Measurements from ENCODE around the gene CDK5R2. TPM values are rescaled to one million over a fixed set of nuclear protein-coding genes. Genes with fewer than 3 reads are reported as not detected.
"Not testable (repeated sequence)": the region's sequence is repeated elsewhere in the genome, so short reads cannot be mapped to it uniquely, and the experiment has no call there.

Gene CDK5R2
- 0.17 TPM in 1 of 2 replicates, not detected in the other for total RNA-seq (2014; rRNA removed; shearing (Covaris generic))

DNA sequence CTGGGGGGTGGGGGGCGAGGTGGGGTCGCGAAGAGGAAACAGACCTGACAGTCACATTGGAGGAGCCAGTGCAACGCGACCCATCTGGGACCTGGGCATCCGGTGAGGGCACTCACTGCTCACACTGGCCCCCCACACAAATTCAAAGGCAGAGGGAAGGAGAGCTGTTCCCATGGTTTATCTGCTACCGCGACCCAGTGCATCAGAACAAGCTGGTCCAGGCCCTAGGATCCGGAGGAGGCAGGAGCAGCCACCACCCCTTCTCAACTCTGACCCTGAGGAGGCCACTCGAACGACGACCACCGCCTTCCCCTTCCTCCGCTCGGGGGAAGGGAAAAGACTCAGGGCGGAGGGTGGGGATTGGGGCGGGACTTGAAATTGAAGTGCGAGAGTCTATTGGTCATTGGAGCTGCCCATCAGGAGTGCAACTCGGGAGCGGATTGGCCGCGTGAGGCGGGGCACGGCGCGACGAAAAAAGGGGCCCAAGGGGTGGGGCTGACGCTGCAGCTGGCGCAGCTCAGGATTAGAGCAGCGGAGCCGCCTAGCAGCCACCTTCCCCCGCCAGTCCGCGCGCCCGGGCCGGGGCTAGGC is at the start of gene CDK5R2:
CDK5R2 (plus strand) TSS at position 526 of the 591 bp plus-strand sequence. CDS start 155 bp downstream, outside the sequence.
- H3K36me3 ChIP-seq (replicated peaks; ENCODE audit: control insufficient read depth, insufficient read depth, low read length), result no peaks in the 10 kb centered on the region
- peaks cover 70% of the 10 kb centered on the region for H3K27me3 ChIP-seq (ENCODE audit: control insufficient read depth, insufficient read depth, low read length)

DNA sequence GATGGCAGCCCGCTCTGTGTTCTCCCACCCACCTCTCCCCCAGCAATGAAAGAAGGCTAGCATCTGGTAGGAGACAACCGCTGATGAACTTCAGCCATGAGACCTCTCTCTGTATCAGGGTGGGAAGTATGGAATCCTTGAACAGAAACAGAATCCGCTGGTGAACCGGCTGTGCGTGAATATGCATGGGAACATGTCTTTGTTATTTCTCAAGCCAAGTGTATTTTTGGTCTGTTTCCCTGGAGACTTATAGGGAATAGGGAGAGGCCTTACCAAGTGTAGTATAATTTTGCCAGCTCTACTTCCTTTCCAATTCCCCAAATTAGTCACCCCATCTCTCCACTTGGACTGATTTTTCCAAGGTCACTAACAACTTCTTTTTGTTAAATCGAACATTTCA is 48.7 kb upstream of the CDK5R2 start:
- H3K4me3 ChIP-seq (ENCODE audit: insufficient read depth, low read depth, low read length), result no peak overlapping the region
- H3K27me3 ChIP-seq (ENCODE audit: control insufficient read depth, insufficient read depth, low read length), result peaks cover 15% of the 10 kb centered on the region
- no peak for DNase-seq
- H3K36me3 ChIP-seq (replicated peaks; ENCODE audit: control insufficient read depth, insufficient read depth, low read length), result no peaks in the 10 kb centered on the region

More for the DNA sequence above, at the start of gene CDK5R2:
- H3K4me3 ChIP-seq (ENCODE audit: insufficient read depth, low read depth, low read length), result peak within 1 kb of the TSS; percentile 72
- DNase-seq, result peak; percentile 99

DNA sequence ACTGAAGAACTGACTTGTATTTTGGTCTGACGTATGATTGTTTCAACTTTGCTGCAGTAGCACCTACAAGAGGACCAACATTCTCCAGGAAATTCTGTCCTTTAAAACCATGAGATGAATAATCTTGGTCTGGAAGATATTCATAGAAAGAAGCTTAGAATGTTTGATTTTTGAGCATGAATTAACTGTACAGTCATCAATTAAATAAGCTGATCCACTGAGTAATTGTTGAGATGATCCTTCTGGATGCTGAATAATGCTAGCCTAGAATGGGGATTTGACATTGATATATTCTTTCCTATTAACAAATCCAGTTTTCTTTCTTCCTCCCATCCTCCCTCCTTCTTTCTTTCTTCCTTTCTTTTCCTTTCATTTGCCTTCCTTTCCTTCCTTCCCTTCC is 39.0 kb upstream of the CDK5R2 start:
- no peak for DNase-seq
- H3K36me3 ChIP-seq (replicated peaks; ENCODE audit: control insufficient read depth, insufficient read depth, low read length), result no peaks in the 10 kb centered on the region
- H3K27me3 ChIP-seq (ENCODE audit: control insufficient read depth, insufficient read depth, low read length), result no peaks in the 10 kb centered on the region
- no peak overlapping the region for H3K4me3 ChIP-seq (ENCODE audit: insufficient read depth, low read depth, low read length)

GRCh38 chr2:218924757-218925156 is 34.7 kb upstream of the CDK5R2 start:
- Histone ChIP-seq H3K36me3 (replicated peaks; ENCODE audit: control insufficient read depth, insufficient read depth, low read length) (no peaks in the 10 kb centered on the region), H3K4me3 (ENCODE audit: insufficient read depth, low read depth, low read length) (no peak overlapping the region), H3K27me3 (ENCODE audit: control insufficient read depth, insufficient read depth, low read length) (no peaks in the 10 kb centered on the region)
- no peak for DNase-seq

DNA sequence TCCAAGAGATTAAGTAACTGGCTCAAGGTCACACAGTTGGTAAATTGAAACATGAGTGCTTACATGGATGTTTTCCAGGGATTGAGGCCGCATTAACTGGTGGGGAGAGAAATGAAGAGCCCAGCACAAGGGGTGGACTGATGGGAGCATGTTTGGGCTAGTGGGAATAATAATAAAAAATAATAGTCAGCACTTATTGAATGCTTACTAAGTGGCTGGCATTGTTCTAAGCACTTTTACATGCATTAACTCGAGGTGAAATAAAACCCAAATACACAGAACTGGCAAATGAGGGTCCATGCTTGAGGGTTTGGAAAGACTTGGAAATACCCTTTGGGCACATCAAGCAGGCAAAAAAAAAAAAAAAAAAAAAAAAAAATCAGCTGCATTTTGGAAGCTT is 34.0 kb upstream of the CDK5R2 start:
- Histone ChIP-seq H3K36me3 (replicated peaks; ENCODE audit: control insufficient read depth, insufficient read depth, low read length) (no peaks in the 10 kb centered on the region), H3K4me3 (ENCODE audit: insufficient read depth, low read depth, low read length) (no peak overlapping the region), H3K27me3 (ENCODE audit: control insufficient read depth, insufficient read depth, low read length) (no peaks in the 10 kb centered on the region)
- DNase-seq, result no peak

- Histone ChIP-seq H3K27me3 (ENCODE audit: control insufficient read depth, insufficient read depth, low read length) (no peaks in the 10 kb centered on the region), H3K36me3 (replicated peaks; ENCODE audit: control insufficient read depth, insufficient read depth, low read length) (no peaks in the 10 kb centered on the region), H3K4me3 (ENCODE audit: insufficient read depth, low read depth, low read length) (no peak overlapping the region)
- no peak for DNase-seq
Measured at GRCh38 chr2:218927422-218927821, 32.0 kb upstream of the CDK5R2 start.

- Histone ChIP-seq H3K36me3 (replicated peaks; ENCODE audit: control insufficient read depth, insufficient read depth, low read length) (no peaks in the 10 kb centered on the region), H3K27me3 (ENCODE audit: control insufficient read depth, insufficient read depth, low read length) (no peaks in the 10 kb centered on the region; the same call in 1 of the 2 replicates), H3K4me3 (ENCODE audit: insufficient read depth, low read depth, low read length) (no peak overlapping the region)
- no peak for DNase-seq
Measured at GRCh38 chr2:218927876-218928275, 31.6 kb upstream of the CDK5R2 start.

DNA sequence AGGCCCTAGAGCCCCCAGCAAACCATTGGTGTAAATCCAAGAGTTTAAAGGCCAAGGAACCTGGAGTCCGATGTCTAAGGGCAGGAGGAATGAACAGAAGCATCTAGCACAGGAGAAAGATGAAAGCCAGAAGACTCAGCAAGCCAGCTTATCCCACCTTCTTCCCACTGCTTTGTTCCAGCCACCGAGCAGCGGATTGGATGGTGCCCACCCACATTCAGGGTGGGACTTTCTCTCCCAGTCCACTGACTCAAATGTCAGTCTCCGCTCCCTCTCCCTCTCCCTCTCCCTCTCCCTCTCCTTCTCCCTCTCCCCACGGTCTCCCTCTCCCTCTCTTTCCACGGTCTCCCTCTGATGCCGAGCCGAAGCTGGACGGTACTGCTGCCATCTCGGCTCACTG is 29.0 kb upstream of the CDK5R2 start:
- H3K4me3 ChIP-seq (ENCODE audit: insufficient read depth, low read depth, low read length); DNase-seq; H3K27me3 ChIP-seq (ENCODE audit: control insufficient read depth, insufficient read depth, low read length); H3K36me3 ChIP-seq (replicated peaks; ENCODE audit: control insufficient read depth, insufficient read depth, low read length): not testable (repeated sequence)

DNA sequence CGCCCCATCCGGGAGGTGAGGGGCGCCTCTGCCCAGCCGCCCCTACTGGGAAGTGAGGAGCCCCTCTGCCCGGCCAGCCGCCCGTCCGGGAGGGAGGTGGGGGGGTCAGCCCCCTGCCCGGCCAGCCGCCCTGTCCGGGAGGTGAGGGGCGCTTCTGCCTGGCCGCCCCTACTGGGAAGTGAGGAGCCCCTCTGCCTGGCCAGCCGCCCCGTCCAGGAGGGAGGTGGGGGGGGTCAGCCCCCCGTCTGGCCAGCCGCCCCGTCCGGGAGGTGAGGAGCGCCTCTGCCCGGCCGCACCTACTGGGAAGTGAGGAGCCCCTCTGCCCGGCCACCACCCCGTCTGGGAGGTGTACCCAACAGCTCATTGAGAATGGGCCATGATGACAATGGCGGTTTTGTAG is 27.7 kb upstream of the CDK5R2 start:
- not testable (repeated sequence) for H3K4me3 ChIP-seq (ENCODE audit: insufficient read depth, low read depth, low read length); H3K36me3 ChIP-seq (replicated peaks; ENCODE audit: control insufficient read depth, insufficient read depth, low read length); DNase-seq; H3K27me3 ChIP-seq (ENCODE audit: control insufficient read depth, insufficient read depth, low read length)

DNA sequence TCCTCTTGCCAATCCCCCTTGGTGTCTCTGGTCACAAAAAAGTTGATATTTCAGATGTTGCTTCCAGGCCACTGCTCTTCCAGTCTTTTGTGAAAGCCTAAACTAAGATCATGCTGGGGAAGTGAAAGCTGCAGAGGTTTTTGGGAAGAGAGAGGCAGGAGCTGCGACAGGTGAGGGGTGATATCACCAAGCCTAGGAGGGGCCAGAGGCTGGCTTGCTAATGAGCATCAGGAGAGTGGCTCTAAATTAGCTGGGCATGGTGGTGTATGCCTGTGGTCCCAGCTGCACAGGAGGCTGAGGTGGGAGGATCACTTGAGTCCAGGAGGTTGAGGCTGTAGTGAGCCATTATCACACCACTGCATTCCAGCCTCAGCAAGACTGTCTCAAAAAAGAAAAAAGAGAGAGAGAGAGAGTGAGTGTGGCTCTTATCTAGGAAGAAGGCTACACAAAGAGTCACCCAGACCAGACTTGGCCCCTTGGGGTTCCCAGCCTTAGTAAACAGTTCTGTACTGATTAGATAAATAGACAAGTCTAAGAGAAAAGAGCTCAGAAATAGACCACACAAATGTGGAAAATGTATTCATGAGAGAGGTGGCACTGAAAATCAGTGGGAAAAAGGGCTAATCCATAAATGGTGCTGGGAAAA is 14.6 kb upstream of the CDK5R2 start:
- no peak for DNase-seq
- no peaks in the 10 kb centered on the region for H3K36me3 ChIP-seq (replicated peaks; ENCODE audit: control insufficient read depth, insufficient read depth, low read length)
- H3K4me3 ChIP-seq (ENCODE audit: insufficient read depth, low read depth, low read length), result no peak overlapping the region
- H3K27me3 ChIP-seq (ENCODE audit: control insufficient read depth, insufficient read depth, low read length), result no peaks in the 10 kb centered on the region; the same call in 1 of the 2 replicates

- Histone ChIP-seq H3K27me3 (ENCODE audit: control insufficient read depth, insufficient read depth, low read length) (peaks cover 2% of the 10 kb centered on the region; the same call in 1 of the 2 replicates), H3K4me3 (ENCODE audit: insufficient read depth, low read depth, low read length) (no peak overlapping the region)
Measured at GRCh38 chr2:218946621-218947020, 12.8 kb upstream of the CDK5R2 start.

GRCh38 chr2:218952160-218952559 is 7.3 kb upstream of the CDK5R2 start:
- Histone ChIP-seq H3K4me3 (ENCODE audit: insufficient read depth, low read depth, low read length) (no peak overlapping the region), H3K27me3 (ENCODE audit: control insufficient read depth, insufficient read depth, low read length) (peaks cover 23% of the 10 kb centered on the region), H3K36me3 (replicated peaks; ENCODE audit: control insufficient read depth, insufficient read depth, low read length) (no peaks in the 10 kb centered on the region)
- DNase-seq, result no peak

More at GRCh38 chr2:218946621-218947020, 12.8 kb upstream of the CDK5R2 start:
- no peaks in the 10 kb centered on the region for H3K36me3 ChIP-seq (replicated peaks; ENCODE audit: control insufficient read depth, insufficient read depth, low read length)
- no peak for DNase-seq

DNA sequence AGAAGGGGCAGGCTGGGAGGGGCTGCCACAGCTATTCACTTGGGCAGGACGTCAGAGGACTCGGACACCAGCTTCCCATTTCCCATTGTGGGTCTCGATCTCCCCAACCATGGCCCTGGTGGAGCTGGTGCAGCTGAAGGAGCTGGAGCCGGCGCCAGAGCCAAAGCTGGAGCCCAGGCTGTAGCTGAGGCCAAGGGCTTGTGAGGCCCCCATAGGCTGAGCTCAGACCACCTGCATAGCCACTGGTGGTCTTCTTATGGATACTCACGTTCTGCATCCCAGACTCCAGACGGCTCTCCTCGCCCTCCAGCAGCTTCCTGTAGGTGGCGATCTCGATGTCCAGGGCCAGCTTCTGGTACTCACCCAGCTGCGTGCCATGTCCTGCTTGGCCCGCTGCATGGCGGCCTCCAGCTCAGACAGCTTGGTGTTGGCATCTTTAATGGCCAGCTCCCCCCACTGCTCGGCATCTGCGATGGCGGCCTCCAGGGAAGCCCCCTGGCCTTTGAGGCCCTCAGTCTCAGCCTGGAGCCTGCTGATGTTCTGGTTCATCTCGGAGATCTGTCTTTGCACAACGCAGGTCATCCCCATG is 6.0 kb upstream of the CDK5R2 start:
- DNase-seq, result peak; percentile 67
- no peak overlapping the region for H3K4me3 ChIP-seq (ENCODE audit: insufficient read depth, low read depth, low read length)
- H3K36me3 ChIP-seq (replicated peaks; ENCODE audit: control insufficient read depth, insufficient read depth, low read length), result no peaks in the 10 kb centered on the region
- peaks cover 36% of the 10 kb centered on the region for H3K27me3 ChIP-seq (ENCODE audit: control insufficient read depth, insufficient read depth, low read length)

DNA sequence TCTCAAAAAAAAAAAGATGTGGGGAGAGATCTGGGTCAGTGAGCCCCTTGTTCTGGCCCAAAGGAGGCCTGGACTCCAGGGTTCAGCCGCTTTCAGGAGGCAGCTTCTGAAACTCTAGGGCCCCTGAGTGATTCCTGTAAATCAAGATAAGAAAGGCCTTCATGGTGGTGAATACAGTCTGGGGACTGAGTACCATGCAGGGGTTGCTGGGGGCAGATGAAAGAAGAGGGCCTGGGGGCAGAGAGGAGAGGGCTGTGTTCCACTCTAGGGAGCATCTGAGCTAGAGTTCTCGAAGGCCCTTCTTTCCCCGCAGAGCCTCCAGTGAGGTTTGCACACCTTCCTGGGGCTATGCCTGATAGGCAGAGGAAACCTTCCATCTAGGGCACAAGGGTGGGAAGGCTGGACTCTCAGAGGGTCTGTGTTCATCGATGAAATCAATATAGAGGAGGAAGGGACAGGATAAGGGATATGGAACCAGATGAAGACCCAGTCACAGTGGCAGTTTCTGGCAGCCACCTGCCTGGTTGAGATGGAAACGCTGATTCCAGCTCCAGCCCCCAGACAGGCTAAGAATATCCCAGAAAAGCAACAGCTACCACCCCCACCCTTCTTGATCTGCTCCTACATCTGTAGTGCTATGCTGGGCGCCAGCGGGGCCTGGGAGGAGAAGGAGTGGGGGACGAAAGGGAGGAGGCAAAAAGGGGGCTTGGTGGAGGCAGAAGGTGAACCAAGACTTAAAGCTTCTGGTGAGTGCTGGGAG is 4.7 kb upstream of the CDK5R2 start:
- peaks cover 47% of the 10 kb centered on the region for H3K27me3 ChIP-seq (ENCODE audit: control insufficient read depth, insufficient read depth, low read length)
- no peak overlapping the region for H3K4me3 ChIP-seq (ENCODE audit: insufficient read depth, low read depth, low read length)
- H3K36me3 ChIP-seq (replicated peaks; ENCODE audit: control insufficient read depth, insufficient read depth, low read length), result no peaks in the 10 kb centered on the region
- DNase-seq, result no peak
